H1 (cell line): ENCODE measurements around the gene OR10P1. TPM values are rescaled to one million over a fixed set of nuclear protein-coding genes. Genes with fewer than 3 reads are reported as not detected.

Experiments used
- CTCF ChIA-PET: fragments of 300-600 bp; sonication (Branson Sonifier 250); formaldehyde crosslinking; loops from one replicate; lab custom pipeline; 2021; ENCODE audit not compliant: partially characterized antibody; lab: Charles Lee
- POLR2A ChIA-PET: fragments of 300-600 bp; sonication (Branson Sonifier 250); formaldehyde crosslinking; loops from one replicate; lab custom pipeline; 2021; ENCODE audit warnings: inconsistent platforms; ENCODE audit not compliant: partially characterized antibody; lab: Charles Lee
- DNase-seq, 2 experiments: peaks; one replicate each; pipeline versions ENCODE4 v3.0.0 to v3.0.0-alpha.2; 2010 to 2022; ENCODE audit warnings: low spot score in 2 of 2, low read depth in 1 of 2, mixed read lengths in 1 of 2
- FAIRE-seq: peaks from 2 replicates; lab custom pipeline; 2011; peaks lifted over from hg19 to GRCh38; lab: Jason Lieb, UNC
- H2AFZ ChIP-seq: 2 replicates; pipeline ENCODE4 v1.8.1; 2012; ENCODE audit warnings: low read length, inconsistent platforms
- H2AK5ac ChIP-seq: 2 replicates; pipeline ENCODE4 v1.6.1; 2013; ENCODE audit warnings: low read depth, low read length
- H2BK120ac ChIP-seq: replicated peaks from 2 replicates; pipeline ENCODE3; 2013; ENCODE audit warnings: low read depth, low read length, inconsistent platforms
- H2BK12ac ChIP-seq: 2 replicates; pipeline ENCODE4 v1.6.1; 2013; ENCODE audit warnings: low read depth, low read length
- H2BK15ac ChIP-seq: 2 replicates; pipeline ENCODE4 v1.6.1; 2013; ENCODE audit warnings: low read length
- H2BK20ac ChIP-seq: 2 replicates; pipeline ENCODE4 v1.6.1; 2013; ENCODE audit warnings: low read length
- H2BK5ac ChIP-seq: 2 replicates; pipeline ENCODE4 v1.6.1; 2013; ENCODE audit warnings: low read depth, low read length
- H3K14ac ChIP-seq: 2 replicates; pipeline ENCODE4 v1.6.1; 2013; ENCODE audit warnings: inconsistent platforms; ENCODE audit not compliant: insufficient read length
- H3K18ac ChIP-seq: 2 replicates; pipeline ENCODE4 v1.6.1; 2013; ENCODE audit warnings: low read length; ENCODE audit errors: extremely low read depth
- H3K23ac ChIP-seq: 2 replicates; pipeline ENCODE4 v1.6.1; 2013; ENCODE audit warnings: inconsistent platforms; ENCODE audit not compliant: insufficient read length
- H3K23me2 ChIP-seq: 2 replicates; pipeline ENCODE4 v1.6.1; 2013; ENCODE audit warnings: low read depth, low read length
- H3K27ac ChIP-seq: 2 replicates; pipeline ENCODE4 v1.6.1; 2011; ENCODE audit warnings: low read depth, low read length, inconsistent platforms
- H3K27me3 ChIP-seq, 4 experiments: replicated peaks in 1 of 4; 1 replicate in 1 of 4; 2 replicates in 3 of 4; pipeline versions ENCODE4 v1.6.1 to v1.8.1; 2011 to 2013; ENCODE audit warnings: low read length in 3 of 4, mild to moderate bottlenecking in 3 of 4, inconsistent platforms in 2 of 4, mixed read lengths in 2 of 4, moderate library complexity in 1 of 4; ENCODE audit not compliant: control insufficient read depth in 3 of 4, insufficient read depth in 3 of 4; ENCODE audit errors: extremely low read depth in 1 of 4
- H3K36me3 ChIP-seq, 4 experiments: 2 replicates each; pipeline versions ENCODE4 v1.6.1 to v1.8.1; 2011 to 2013; ENCODE audit warnings: mild to moderate bottlenecking in 4 of 4, low read length in 3 of 4, moderate library complexity in 2 of 4, control low read depth in 1 of 4, inconsistent platforms in 1 of 4; ENCODE audit not compliant: insufficient read depth in 4 of 4, control insufficient read depth in 2 of 4
- H3K4ac ChIP-seq: replicated peaks from 2 replicates; pipeline ENCODE3; 2013; ENCODE audit warnings: low read length, low read depth, mixed read lengths, inconsistent platforms; ENCODE audit not compliant: insufficient read length
- H3K4me1 ChIP-seq, 4 experiments: replicated peaks in 1 of 4; 1 replicate in 1 of 4; 2 replicates in 3 of 4; pipeline versions ENCODE4 v1.6.1 to v1.8.1; 2011 to 2013; ENCODE audit warnings: low read length in 3 of 4, inconsistent platforms in 2 of 4, mixed read lengths in 1 of 4; ENCODE audit not compliant: insufficient read depth in 4 of 4, control insufficient read depth in 3 of 4
- H3K4me2 ChIP-seq, 2 experiments: 2 replicates each; pipeline versions ENCODE4 v1.6.1 to v1.8.1; 2011 to 2013; ENCODE audit warnings: low read depth in 2 of 2, low read length in 2 of 2, control low read depth in 1 of 2, inconsistent platforms in 1 of 2, mild to moderate bottlenecking in 1 of 2; ENCODE audit not compliant: insufficient read depth in 1 of 2
- H3K4me3 ChIP-seq, 4 experiments: fragments of 200-600, 300-600 bp in 1 of 4; sonication (generic), shearing (Covaris generic), sonication (Bioruptor Twin) in 1 of 4; 2 replicates each; pipeline versions ENCODE4 v1.5.1 to v1.8.1; 2011 to 2016; ENCODE audit warnings: low read length in 4 of 4, low read depth in 3 of 4, control low read depth in 2 of 4, inconsistent platforms in 2 of 4, mild to moderate bottlenecking in 2 of 4, mixed read lengths in 1 of 4, moderate library complexity in 1 of 4; ENCODE audit not compliant: insufficient read depth in 2 of 4; ENCODE audit errors: extremely low read depth in 1 of 4
- H3K56ac ChIP-seq: replicated peaks from 2 replicates; pipeline ENCODE3; 2013; ENCODE audit warnings: low read depth, mild to moderate bottlenecking, mixed read lengths, low read length, inconsistent platforms; ENCODE audit not compliant: insufficient read length
- H3K79me1 ChIP-seq: 2 replicates; pipeline ENCODE4 v1.6.1; 2013; ENCODE audit warnings: low read depth, low read length, control low read depth
- H3K79me2 ChIP-seq, 2 experiments: 2 replicates each; pipeline versions ENCODE4 v1.6.1 to v1.8.1; 2012 to 2013; ENCODE audit warnings: low read length in 2 of 2, mild to moderate bottlenecking in 2 of 2, inconsistent platforms in 1 of 2; ENCODE audit not compliant: insufficient read depth in 2 of 2, control insufficient read depth in 1 of 2
- H3K9ac ChIP-seq, 4 experiments: replicated peaks in 1 of 4; 1 replicate in 1 of 4; 2 replicates in 3 of 4; pipeline versions ENCODE4 v1.6.1 to v1.8.1; 2011 to 2013; ENCODE audit warnings: low read depth in 3 of 4, low read length in 3 of 4, control low read depth in 2 of 4, mild to moderate bottlenecking in 2 of 4, moderate library complexity in 2 of 4, inconsistent platforms in 1 of 4; ENCODE audit errors: extremely low read depth in 1 of 4
- H3K9me3 ChIP-seq, 2 experiments: 2 replicates each; pipeline versions ENCODE4 v1.6.1 to v1.8.1; 2012 to 2013; ENCODE audit warnings: mild to moderate bottlenecking in 2 of 2, moderate library complexity in 2 of 2, control low read depth in 1 of 2, inconsistent platforms in 1 of 2, low read depth in 1 of 2, low read length in 1 of 2, mixed read lengths in 1 of 2; ENCODE audit not compliant: insufficient read depth in 2 of 2
- H4K20me1 ChIP-seq, 2 experiments: replicated peaks in 1 of 2; 2 replicates each; pipeline versions ENCODE3 to v1.8.1; 2011 to 2013; ENCODE audit warnings: inconsistent platforms in 2 of 2, low read length in 2 of 2, mild to moderate bottlenecking in 1 of 2; ENCODE audit not compliant: insufficient read depth in 2 of 2, control insufficient read depth in 1 of 2
- H4K5ac ChIP-seq: 2 replicates; pipeline ENCODE4 v1.6.1; 2013; ENCODE audit warnings: low read length, low read depth, mixed read lengths, inconsistent platforms; ENCODE audit not compliant: insufficient read length
- H4K8ac ChIP-seq: 2 replicates; pipeline ENCODE4 v1.8.0; 2013; ENCODE audit warnings: mild to moderate bottlenecking, moderate library complexity, low read length, inconsistent platforms; ENCODE audit not compliant: insufficient read depth; ENCODE audit errors: extremely low read depth
- H4K91ac ChIP-seq: replicated peaks from 2 replicates; pipeline ENCODE3; 2013; ENCODE audit warnings: low read length, mixed read lengths, inconsistent platforms; ENCODE audit not compliant: insufficient read length
- NANOG ChIP-seq: IDR thresholded peaks from 2 replicates; pipeline ENCODE4 v1.6.1; 2011; ENCODE audit warnings: low read length, low read depth, mild to moderate bottlenecking, inconsistent platforms; ENCODE audit not compliant: insufficient read depth, poor library complexity, severe bottlenecking
- NRF1 ChIP-seq: IDR thresholded peaks from 2 replicates; pipeline ENCODE4 v1.6.1; 2011; ENCODE audit warnings: mild to moderate bottlenecking, low read depth, low read length, improper control_type of control experiment
- POU5F1 ChIP-seq: IDR thresholded peaks from 2 replicates; pipeline ENCODE4 v1.6.1; 2011; ENCODE audit warnings: low read depth, mild to moderate bottlenecking, low read length, moderate library complexity
- RFX5 ChIP-seq: IDR thresholded peaks from 2 replicates; pipeline ENCODE4 v1.6.1; 2011; ENCODE audit warnings: low read depth, low read length, improper control_type of control experiment, borderline replicate concordance
- WGBS, 2 experiments: shearing (Covaris generic) in 1 of 2; methylation state at CpG; one replicate each; pipeline versions ENCODE4 v1.1.6 to v1.1.7; 2013 to 2015; ENCODE audit warnings: low lambda C conversion rate in 2 of 2, mixed read lengths in 2 of 2, inconsistent platforms in 1 of 2, low coverage in 1 of 2, missing lambda C conversion rate in 1 of 2; ENCODE audit not compliant: insufficient replicate concordance in 2 of 2, insufficient coverage in 1 of 2, insufficient read length in 1 of 2; ENCODE audit errors: extremely low coverage in 1 of 2, missing lambda C conversion rate in 1 of 2; 5-methylcytosine and 5-hydroxymethylcytosine counted together
- polyA plus RNA-seq, 7 experiments: library from polyadenylated mRNA; depleted of rRNA in 3 of 7; stranded (reverse) in 5 of 7; unstranded in 2 of 7; fragments of >200 nt in 5 of 7; fragments of 200-250 nt in 2 of 7; gene quantifications; 1 replicate in 5 of 7; 2 replicates in 1 of 7; 4 replicates in 1 of 7; pipeline versions ENCODE4 v1.2.1 to v1.2.3, GENCODE V29; 2011 to 2013; ENCODE audit warnings: missing spikeins in 2 of 7, mixed read lengths in 2 of 7
- total RNA-seq: library from RNA; stranded (reverse); fragmentation: NEBNext Ultra II Directional; extraction: Animal tissue kit (Norgen Biotek cat#: 25700); gene quantifications from 2 replicates; pipeline ENCODE4 v1.2.1, GENCODE V29; 2021

OR10P1 gene
- total and polyA plus RNA-seq, 2 of the 8 experiments (the other 6 are each of a cell fraction or from before 2014, with no cell fraction given) = not detected

DNA sequence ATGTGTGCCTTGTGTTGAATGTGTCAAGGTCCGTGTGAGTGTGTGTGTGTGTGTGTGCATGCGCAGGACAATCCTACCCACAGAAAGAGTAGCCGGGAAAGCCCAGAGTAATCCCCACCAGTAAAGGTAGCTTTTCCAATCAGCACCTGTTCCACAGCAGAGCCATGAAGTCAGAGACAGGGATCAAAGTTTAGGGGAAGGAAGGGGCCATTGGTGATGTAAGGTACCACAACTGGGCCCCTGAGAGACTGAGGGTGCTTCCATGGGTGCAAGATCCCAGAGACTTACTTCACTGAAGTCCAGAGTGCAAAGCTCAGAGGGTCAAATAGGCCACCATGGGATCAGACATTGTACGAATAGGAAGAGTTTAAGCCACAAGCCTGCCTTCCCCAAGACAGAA is 20.5 kb downstream of the OR10P1 start:
- H3K14ac ChIP-seq = no peak overlapping the region
- no peaks in the 10 kb centered on the region; a peak in 2 of 7 replicates for H3K27me3 ChIP-seq
- H2BK5ac ChIP-seq = no peak overlapping the region
- H3K9me3 ChIP-seq = no peaks in the 10 kb centered on the region
- H2AK5ac ChIP-seq = no peak overlapping the region
- no peak overlapping the region for H2BK12ac ChIP-seq
- no peak overlapping the region for H3K27ac ChIP-seq
- H3K9ac ChIP-seq = no peak overlapping the region
- TF ChIP-seq NRF1 (no peak), RFX5 (no peak), POU5F1 (no peak), NANOG (no peak)
- no peak overlapping the region for H2AFZ ChIP-seq
- H4K5ac ChIP-seq = no peak overlapping the region
- no peak for FAIRE-seq
- ChIA-PET CTCF (interaction anchor here (0.6 to 5.6 kb wide), 32 partner anchors 12 to 664 kb away, joined by 3 to 69 read pairs (median 6); partner anchors contain the start of genes CD63, OR10P1 and RDH5), POLR2A (interaction anchor here (1.4 kb wide), 1 partner anchor 81 kb away, joined by 4 read pairs; no protein-coding TSS in a partner anchor)
- no peaks in the 10 kb centered on the region for H3K23me2 ChIP-seq
- H2BK15ac ChIP-seq = no peak overlapping the region
- no peaks in the 10 kb centered on the region for H3K4me1 ChIP-seq
- no peak overlapping the region for H4K91ac ChIP-seq
- H4K20me1 ChIP-seq = no peaks in the 10 kb centered on the region
- no peak overlapping the region for H2BK120ac ChIP-seq
- no peaks in the 10 kb centered on the region for H3K36me3 ChIP-seq
- H2BK20ac ChIP-seq = no peak overlapping the region
- no peak overlapping the region for H3K23ac ChIP-seq
- H3K4me3 ChIP-seq = no peak overlapping the region
- no peaks in the 10 kb centered on the region for H3K79me1 ChIP-seq
- H3K4me2 ChIP-seq = no peak overlapping the region
- H3K79me2 ChIP-seq = no peaks in the 10 kb centered on the region
- H3K18ac ChIP-seq = no peak overlapping the region
- no peak overlapping the region for H3K56ac ChIP-seq
- DNase-seq = no peak
- 92% methylated on average over 4 of the region's 4 CpGs; no CpG with 5 or more reads in 1 of the 2 experiments for WGBS, 2 experiments
- no peak overlapping the region for H4K8ac ChIP-seq
- no peak overlapping the region for H3K4ac ChIP-seq
